K562 (cell line): ENCODE results near the gene TEX54. TPM values are rescaled to one million over a fixed set of nuclear protein-coding genes. Genes with fewer than 3 reads are reported as not detected.
A peak's percentile ranks its signal among the peaks of the same experiment; 100 is the strongest.

Experiments
- ARID1B ChIP-seq: fragments of 450-650 bp; IDR thresholded peaks from 2 replicates; pipeline ENCODE4 v1.6.1; 2016; ENCODE audit warnings: antibody characterized with exemption, mild to moderate bottlenecking, inconsistent platforms
- BRD9 ChIP-seq: fragments of 450-650 bp; IDR thresholded peaks from 2 replicates; pipeline ENCODE4 v1.6.1; 2018; ENCODE audit warnings: low read depth; ENCODE audit not compliant: partially characterized antibody
- CREBBP ChIP-seq: IDR thresholded peaks from one replicate; pipeline ENCODE4 v1.6.1; 2012; ENCODE audit warnings: low read depth, mild to moderate bottlenecking, control low read depth, inconsistent platforms, low read length
- DEAF1 ChIP-seq: fragments of 450-650 bp; formaldehyde crosslinking; IDR thresholded peaks from 2 replicates; pipeline ENCODE4 v1.4.0; 2020; ENCODE audit warnings: mild to moderate bottlenecking, moderate library complexity
- DLX4 ChIP-seq: fragments of 250-450 bp; sonication (Bioruptor Pico); IDR thresholded peaks from 2 replicates; pipeline ENCODE4 v1.6.1; 2021; ENCODE audit warnings: mild to moderate bottlenecking
- HDAC8 ChIP-seq: fragments of 450-650 bp; IDR thresholded peaks from 2 replicates; pipeline ENCODE4 v1.6.1; 2016; ENCODE audit warnings: mild to moderate bottlenecking, missing genetic modification characterization, moderate library complexity, missing compliant biosample characterization
- HMGXB4 ChIP-seq: sonication (generic); formaldehyde crosslinking; IDR thresholded peaks from 2 replicates; pipeline ENCODE4 v1.8.1; 2023; ENCODE audit warnings: mild to moderate bottlenecking, missing genetic modification reagents
- HNRNPLL ChIP-seq: fragments of 200-400 bp; formaldehyde crosslinking; IDR thresholded peaks from 2 replicates; pipeline ENCODE4 v1.6.1; 2017; ENCODE audit warnings: low read length, low read depth, mild to moderate bottlenecking; ENCODE audit not compliant: poor library complexity, severe bottlenecking
- KAT7 ChIP-seq: sonication (generic); formaldehyde crosslinking; IDR thresholded peaks from 2 replicates; pipeline ENCODE4 v1.8.0; 2022; ENCODE audit warnings: missing genetic modification reagents, mild to moderate bottlenecking, borderline replicate concordance
- MTF1 ChIP-seq: fragments of 250-450 bp; sonication (Bioruptor Pico); IDR thresholded peaks from 2 replicates; pipeline ENCODE4 v1.9.0; 2021; ENCODE audit warnings: moderate library complexity, mild to moderate bottlenecking, inconsistent platforms, borderline replicate concordance
- MXI1 ChIP-seq: IDR thresholded peaks from 2 replicates; pipeline ENCODE4 v1.6.1; 2011; ENCODE audit warnings: low read depth, mild to moderate bottlenecking, improper control_type of control experiment, low read length
- POLR2AphosphoS2 ChIP-seq: IDR thresholded peaks from 2 replicates; pipeline ENCODE4 v1.6.1; 2012; ENCODE audit warnings: low read length, improper control_type of control experiment
- POU5F1 ChIP-seq: fragments of 150-350 bp; IDR thresholded peaks from 2 replicates; pipeline ENCODE4 v1.6.1; 2014; ENCODE audit warnings: borderline replicate concordance, low read length, low read depth, mild to moderate bottlenecking; ENCODE audit not compliant: partially characterized antibody
- SRSF7 ChIP-seq: fragments of 200-400 bp; formaldehyde crosslinking; optimal IDR thresholded peaks from 2 replicates; pipeline ENCODE3; 2017; ENCODE audit warnings: mild to moderate bottlenecking, low read depth, low read length
- STAT5B ChIP-seq: fragments of 250-450 bp; sonication (Bioruptor Pico); IDR thresholded peaks from 2 replicates; pipeline ENCODE4 v1.8.0; 2021; ENCODE audit warnings: mild to moderate bottlenecking, inconsistent platforms
- TAF15 ChIP-seq: fragments of 200-400 bp; formaldehyde crosslinking; IDR thresholded peaks from 2 replicates; pipeline ENCODE4 v1.6.1; 2017; ENCODE audit warnings: mild to moderate bottlenecking, low read depth, low read length, moderate library complexity
- U2AF1 ChIP-seq: fragments of 200-400 bp; formaldehyde crosslinking; optimal IDR thresholded peaks from 2 replicates; pipeline ENCODE3; 2017; ENCODE audit warnings: mild to moderate bottlenecking, low read depth, low read length, moderate library complexity
- ZNF274 ChIP-seq: IDR thresholded peaks from 2 replicates; pipeline ENCODE4 v1.6.1; 2011; ENCODE audit warnings: low read depth, mild to moderate bottlenecking, low read length, moderate library complexity, borderline replicate concordance
- ZNF778 ChIP-seq: fragments of 450-650 bp; formaldehyde crosslinking; IDR thresholded peaks from 2 replicates; pipeline ENCODE4 v1.4.0; 2020; ENCODE audit warnings: mild to moderate bottlenecking, moderate library complexity
- polyA plus RNA-seq, 8 experiments: library from polyadenylated mRNA; depleted of rRNA in 4 of 8; stranded (reverse) in 5 of 8; unstranded in 3 of 8; fragments of >200 nt; fragmentation: Nextera tagmentation in 2 of 8; fragmentation: Illumina TruSeq in 1 of 8; extraction: Ambion mirVana in 2 of 8; extraction: Trizol in 1 of 8; gene quantifications; 2 replicates each; pipeline versions ENCODE4 v1.2.1 to v1.2.3, GENCODE V29; 2011 to 2014; ENCODE audit warnings: inconsistent platforms in 1 of 8, missing spikeins in 1 of 8
- total RNA-seq, 7 experiments: library from RNA; depleted of rRNA in 6 of 7; stranded (reverse); fragments of >200 nt in 6 of 7; fragmentation: Illumina TruSeq in 2 of 7; extraction: Trizol in 2 of 7; gene quantifications; 2 replicates each; pipeline versions ENCODE4 v1.2.1 to v1.2.3, GENCODE V29; 2011 to 2021; ENCODE audit warnings: low replicate concordance in 1 of 7
- TF ChIP-seq, protein P1 (sequence below): fragments of 250-450 bp; sonication (Bioruptor Pico); IDR thresholded peaks from 2 replicates; pipeline ENCODE4 v1.8.0; 2022; ENCODE audit warnings: moderate library complexity, mild to moderate bottlenecking, inconsistent platforms
- TF ChIP-seq, protein P2 (sequence below): fragments of 450-650 bp; IDR thresholded peaks from 2 replicates; pipeline ENCODE4 v1.6.1; 2016

The TEX54 gene
- total and polyA plus RNA-seq, 9 of the 15 experiments (the other 6 are each of a cell fraction or from before 2014, with no cell fraction given): not detected

GRCh38 chr11:62855571-62856332 is 23.1 kb upstream of the TEX54 start (continued):
- no peak for TF ChIP-seq DEAF1 (CRISPR knock-in tag)
- TF ChIP-seq ZNF274: no peak
- no peak for TF ChIP-seq ZNF778 (CRISPR knock-in tag)
- peak; percentile 5 for TF ChIP-seq U2AF1
- peak; percentile 35; the same call in 1 of the 2 replicates for TF ChIP-seq HMGXB4 (CRISPR knock-in tag)
- no peak for TF ChIP-seq MTF1 (CRISPR knock-in tag)
- no peak for TF ChIP-seq HDAC8 (tag)
- TF ChIP-seq SRSF7: no peak
- TF ChIP-seq HNRNPLL: peak; percentile 58
- TF ChIP-seq TAF15: no peak
- TF ChIP-seq ARID1B: peak; percentile 46; the same call in 1 of the 2 replicates
- TF ChIP-seq, protein P1, sequence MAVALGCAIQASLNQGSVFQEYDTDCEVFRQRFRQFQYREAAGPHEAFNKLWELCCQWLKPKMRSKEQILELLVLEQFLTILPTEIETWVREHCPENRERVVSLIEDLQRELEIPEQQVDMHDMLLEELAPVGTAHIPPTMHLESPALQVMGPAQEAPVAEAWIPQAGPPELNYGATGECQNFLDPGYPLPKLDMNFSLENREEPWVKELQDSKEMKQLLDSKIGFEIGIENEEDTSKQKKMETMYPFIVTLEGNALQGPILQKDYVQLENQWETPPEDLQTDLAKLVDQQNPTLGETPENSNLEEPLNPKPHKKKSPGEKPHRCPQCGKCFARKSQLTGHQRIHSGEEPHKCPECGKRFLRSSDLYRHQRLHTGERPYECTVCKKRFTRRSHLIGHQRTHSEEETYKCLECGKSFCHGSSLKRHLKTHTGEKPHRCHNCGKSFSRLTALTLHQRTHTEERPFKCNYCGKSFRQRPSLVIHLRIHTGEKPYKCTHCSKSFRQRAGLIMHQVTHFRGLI: no peak
- peak; percentile 75 for TF ChIP-seq BRD9
- TF ChIP-seq CREBBP: no peak
- TF ChIP-seq STAT5B (CRISPR knock-in tag): no peak
- TF ChIP-seq POU5F1: peak; percentile 35
- TF ChIP-seq POLR2AphosphoS2: peak; percentile 97
- TF ChIP-seq, protein P2, sequence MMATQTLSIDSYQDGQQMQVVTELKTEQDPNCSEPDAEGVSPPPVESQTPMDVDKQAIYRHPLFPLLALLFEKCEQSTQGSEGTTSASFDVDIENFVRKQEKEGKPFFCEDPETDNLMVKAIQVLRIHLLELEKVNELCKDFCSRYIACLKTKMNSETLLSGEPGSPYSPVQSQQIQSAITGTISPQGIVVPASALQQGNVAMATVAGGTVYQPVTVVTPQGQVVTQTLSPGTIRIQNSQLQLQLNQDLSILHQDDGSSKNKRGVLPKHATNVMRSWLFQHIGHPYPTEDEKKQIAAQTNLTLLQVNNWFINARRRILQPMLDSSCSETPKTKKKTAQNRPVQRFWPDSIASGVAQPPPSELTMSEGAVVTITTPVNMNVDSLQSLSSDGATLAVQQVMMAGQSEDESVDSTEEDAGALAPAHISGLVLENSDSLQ: peak; percentile 35; the same call in 1 of the 2 replicates
- peak; percentile 9; the same call in 1 of the 2 replicates for TF ChIP-seq DLX4 (CRISPR knock-in tag)
- TF ChIP-seq KAT7 (CRISPR knock-in tag): peak; percentile 84; the same call in 1 of the 2 replicates
- TF ChIP-seq MXI1: peak; percentile 80; the same call in 1 of the 2 replicates
